ENCODE results near the gene ZNF710. TPM values are rescaled to one million over a fixed set of nuclear protein-coding genes. Genes with fewer than 3 reads are reported as not detected.

Gene ZNF710
- total and polyA plus RNA-seq, 2 experiments from 2014 or later: 15.9 to 18.2 TPM

DNA sequence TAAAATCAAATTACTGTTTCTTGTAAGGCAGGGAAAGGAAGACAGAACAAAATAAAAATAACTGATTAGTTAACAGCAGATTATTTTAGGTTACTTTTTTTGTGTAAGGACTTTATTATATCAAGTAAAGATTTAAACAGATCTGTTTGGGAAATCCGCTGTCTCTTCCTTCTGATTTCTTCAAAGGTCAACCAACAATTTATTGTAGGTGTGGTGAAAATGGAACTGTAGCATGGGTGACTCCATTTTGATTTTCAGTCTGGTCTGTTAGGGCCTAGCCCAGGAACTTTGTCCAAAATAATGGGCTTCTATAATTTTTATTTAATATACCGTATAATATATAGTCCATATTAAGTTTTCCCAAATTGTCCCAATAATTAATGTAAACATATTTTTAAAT is 114.7 kb downstream of the ZNF710 start:
- H3K4me3 ChIP-seq: no peak overlapping the region
- DNase-seq (ENCODE audit: low spot score) (no peak), ATAC-seq (no peak)
- H3K4me1 ChIP-seq (ENCODE audit: insufficient read depth): peaks cover 2% of the 10 kb centered on the region
- H3F3A ChIP-seq (replicated peaks; ENCODE audit: low read depth): no peaks in the 10 kb centered on the region
- H3K27me3 ChIP-seq (ENCODE audit: insufficient read depth): no peaks in the 10 kb centered on the region
- TF ChIP-seq EZH2phosphoT487 (IDR thresholded peaks at IDR 0.05; ENCODE audit: unreplicated experiment) (no peak), STAT1 (IDR thresholded peaks at IDR 0.05; ENCODE audit: unreplicated experiment) (no peak), NANOG (IDR thresholded peaks at IDR 0.05; ENCODE audit: borderline replicate concordance) (no peak), ZNF114 (CRISPR knock-in tag; IDR thresholded peaks at IDR 0.05) (no peak), POLR2AphosphoS5 (IDR thresholded peaks at IDR 0.05; ENCODE audit: low read depth) (no peak), JUNB (IDR thresholded peaks at IDR 0.05; ENCODE audit: unreplicated experiment) (no peak), EZH2 (IDR thresholded peaks at IDR 0.05; ENCODE audit: low read depth, unreplicated experiment) (no peak), ZNF331 (CRISPR knock-in tag; IDR thresholded peaks at IDR 0.05; ENCODE audit: low read depth) (no peak), CREB1 (CRISPR knock-in tag; IDR thresholded peaks at IDR 0.05; ENCODE audit: low read depth) (no peak)
- TF ChIP-seq, protein P1, sequence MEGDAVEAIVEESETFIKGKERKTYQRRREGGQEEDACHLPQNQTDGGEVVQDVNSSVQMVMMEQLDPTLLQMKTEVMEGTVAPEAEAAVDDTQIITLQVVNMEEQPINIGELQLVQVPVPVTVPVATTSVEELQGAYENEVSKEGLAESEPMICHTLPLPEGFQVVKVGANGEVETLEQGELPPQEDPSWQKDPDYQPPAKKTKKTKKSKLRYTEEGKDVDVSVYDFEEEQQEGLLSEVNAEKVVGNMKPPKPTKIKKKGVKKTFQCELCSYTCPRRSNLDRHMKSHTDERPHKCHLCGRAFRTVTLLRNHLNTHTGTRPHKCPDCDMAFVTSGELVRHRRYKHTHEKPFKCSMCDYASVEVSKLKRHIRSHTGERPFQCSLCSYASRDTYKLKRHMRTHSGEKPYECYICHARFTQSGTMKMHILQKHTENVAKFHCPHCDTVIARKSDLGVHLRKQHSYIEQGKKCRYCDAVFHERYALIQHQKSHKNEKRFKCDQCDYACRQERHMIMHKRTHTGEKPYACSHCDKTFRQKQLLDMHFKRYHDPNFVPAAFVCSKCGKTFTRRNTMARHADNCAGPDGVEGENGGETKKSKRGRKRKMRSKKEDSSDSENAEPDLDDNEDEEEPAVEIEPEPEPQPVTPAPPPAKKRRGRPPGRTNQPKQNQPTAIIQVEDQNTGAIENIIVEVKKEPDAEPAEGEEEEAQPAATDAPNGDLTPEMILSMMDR (conservative IDR thresholded peaks at IDR 0.05; ENCODE audit: low read depth in 2 of 2): no peak
- TF ChIP-seq, protein P2, sequence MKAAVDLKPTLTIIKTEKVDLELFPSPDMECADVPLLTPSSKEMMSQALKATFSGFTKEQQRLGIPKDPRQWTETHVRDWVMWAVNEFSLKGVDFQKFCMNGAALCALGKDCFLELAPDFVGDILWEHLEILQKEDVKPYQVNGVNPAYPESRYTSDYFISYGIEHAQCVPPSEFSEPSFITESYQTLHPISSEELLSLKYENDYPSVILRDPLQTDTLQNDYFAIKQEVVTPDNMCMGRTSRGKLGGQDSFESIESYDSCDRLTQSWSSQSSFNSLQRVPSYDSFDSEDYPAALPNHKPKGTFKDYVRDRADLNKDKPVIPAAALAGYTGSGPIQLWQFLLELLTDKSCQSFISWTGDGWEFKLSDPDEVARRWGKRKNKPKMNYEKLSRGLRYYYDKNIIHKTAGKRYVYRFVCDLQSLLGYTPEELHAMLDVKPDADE (IDR thresholded peaks at IDR 0.05): no peak
- TF ChIP-seq, protein P3, sequence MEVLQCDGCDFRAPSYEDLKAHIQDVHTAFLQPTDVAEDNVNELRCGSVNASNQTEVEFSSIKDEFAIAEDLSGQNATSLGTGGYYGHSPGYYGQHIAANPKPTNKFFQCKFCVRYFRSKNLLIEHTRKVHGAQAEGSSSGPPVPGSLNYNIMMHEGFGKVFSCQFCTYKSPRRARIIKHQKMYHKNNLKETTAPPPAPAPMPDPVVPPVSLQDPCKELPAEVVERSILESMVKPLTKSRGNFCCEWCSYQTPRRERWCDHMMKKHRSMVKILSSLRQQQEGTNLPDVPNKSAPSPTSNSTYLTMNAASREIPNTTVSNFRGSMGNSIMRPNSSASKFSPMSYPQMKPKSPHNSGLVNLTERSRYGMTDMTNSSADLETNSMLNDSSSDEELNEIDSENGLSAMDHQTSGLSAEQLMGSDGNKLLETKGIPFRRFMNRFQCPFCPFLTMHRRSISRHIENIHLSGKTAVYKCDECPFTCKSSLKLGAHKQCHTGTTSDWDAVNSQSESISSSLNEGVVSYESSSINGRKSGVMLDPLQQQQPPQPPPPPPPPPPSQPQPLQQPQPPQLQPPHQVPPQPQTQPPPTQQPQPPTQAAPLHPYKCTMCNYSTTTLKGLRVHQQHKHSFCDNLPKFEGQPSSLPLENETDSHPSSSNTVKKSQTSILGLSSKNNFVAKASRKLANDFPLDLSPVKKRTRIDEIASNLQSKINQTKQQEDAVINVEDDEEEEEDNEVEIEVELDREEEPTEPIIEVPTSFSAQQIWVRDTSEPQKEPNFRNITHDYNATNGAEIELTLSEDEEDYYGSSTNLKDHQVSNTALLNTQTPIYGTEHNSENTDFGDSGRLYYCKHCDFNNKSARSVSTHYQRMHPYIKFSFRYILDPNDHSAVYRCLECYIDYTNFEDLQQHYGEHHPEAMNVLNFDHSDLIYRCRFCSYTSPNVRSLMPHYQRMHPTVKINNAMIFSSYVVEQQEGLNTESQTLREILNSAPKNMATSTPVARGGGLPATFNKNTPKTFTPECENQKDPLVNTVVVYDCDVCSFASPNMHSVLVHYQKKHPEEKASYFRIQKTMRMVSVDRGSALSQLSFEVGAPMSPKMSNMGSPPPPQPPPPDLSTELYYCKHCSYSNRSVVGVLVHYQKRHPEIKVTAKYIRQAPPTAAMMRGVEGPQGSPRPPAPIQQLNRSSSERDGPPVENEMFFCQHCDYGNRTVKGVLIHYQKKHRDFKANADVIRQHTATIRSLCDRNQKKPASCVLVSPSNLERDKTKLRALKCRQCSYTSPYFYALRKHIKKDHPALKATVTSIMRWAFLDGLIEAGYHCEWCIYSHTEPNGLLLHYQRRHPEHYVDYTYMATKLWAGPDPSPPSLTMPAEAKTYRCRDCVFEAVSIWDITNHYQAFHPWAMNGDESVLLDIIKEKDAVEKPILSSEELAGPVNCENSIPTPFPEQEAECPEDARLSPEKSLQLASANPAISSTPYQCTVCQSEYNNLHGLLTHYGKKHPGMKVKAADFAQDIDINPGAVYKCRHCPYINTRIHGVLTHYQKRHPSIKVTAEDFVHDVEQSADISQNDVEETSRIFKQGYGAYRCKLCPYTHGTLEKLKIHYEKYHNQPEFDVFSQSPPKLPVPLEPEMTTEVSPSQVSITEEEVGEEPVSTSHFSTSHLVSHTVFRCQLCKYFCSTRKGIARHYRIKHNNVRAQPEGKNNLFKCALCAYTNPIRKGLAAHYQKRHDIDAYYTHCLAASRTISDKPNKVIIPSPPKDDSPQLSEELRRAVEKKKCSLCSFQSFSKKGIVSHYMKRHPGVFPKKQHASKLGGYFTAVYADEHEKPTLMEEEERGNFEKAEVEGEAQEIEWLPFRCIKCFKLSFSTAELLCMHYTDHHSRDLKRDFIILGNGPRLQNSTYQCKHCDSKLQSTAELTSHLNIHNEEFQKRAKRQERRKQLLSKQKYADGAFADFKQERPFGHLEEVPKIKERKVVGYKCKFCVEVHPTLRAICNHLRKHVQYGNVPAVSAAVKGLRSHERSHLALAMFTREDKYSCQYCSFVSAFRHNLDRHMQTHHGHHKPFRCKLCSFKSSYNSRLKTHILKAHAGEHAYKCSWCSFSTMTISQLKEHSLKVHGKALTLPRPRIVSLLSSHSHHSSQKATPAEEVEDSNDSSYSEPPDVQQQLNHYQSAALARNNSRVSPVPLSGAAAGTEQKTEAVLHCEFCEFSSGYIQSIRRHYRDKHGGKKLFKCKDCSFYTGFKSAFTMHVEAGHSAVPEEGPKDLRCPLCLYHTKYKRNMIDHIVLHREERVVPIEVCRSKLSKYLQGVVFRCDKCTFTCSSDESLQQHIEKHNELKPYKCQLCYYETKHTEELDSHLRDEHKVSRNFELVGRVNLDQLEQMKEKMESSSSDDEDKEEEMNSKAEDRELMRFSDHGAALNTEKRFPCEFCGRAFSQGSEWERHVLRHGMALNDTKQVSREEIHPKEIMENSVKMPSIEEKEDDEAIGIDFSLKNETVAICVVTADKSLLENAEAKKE (CRISPR knock-in tag; IDR thresholded peaks at IDR 0.05): no peak
- TF ChIP-seq, protein P4, sequence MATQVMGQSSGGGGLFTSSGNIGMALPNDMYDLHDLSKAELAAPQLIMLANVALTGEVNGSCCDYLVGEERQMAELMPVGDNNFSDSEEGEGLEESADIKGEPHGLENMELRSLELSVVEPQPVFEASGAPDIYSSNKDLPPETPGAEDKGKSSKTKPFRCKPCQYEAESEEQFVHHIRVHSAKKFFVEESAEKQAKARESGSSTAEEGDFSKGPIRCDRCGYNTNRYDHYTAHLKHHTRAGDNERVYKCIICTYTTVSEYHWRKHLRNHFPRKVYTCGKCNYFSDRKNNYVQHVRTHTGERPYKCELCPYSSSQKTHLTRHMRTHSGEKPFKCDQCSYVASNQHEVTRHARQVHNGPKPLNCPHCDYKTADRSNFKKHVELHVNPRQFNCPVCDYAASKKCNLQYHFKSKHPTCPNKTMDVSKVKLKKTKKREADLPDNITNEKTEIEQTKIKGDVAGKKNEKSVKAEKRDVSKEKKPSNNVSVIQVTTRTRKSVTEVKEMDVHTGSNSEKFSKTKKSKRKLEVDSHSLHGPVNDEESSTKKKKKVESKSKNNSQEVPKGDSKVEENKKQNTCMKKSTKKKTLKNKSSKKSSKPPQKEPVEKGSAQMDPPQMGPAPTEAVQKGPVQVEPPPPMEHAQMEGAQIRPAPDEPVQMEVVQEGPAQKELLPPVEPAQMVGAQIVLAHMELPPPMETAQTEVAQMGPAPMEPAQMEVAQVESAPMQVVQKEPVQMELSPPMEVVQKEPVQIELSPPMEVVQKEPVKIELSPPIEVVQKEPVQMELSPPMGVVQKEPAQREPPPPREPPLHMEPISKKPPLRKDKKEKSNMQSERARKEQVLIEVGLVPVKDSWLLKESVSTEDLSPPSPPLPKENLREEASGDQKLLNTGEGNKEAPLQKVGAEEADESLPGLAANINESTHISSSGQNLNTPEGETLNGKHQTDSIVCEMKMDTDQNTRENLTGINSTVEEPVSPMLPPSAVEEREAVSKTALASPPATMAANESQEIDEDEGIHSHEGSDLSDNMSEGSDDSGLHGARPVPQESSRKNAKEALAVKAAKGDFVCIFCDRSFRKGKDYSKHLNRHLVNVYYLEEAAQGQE (IDR thresholded peaks at IDR 0.05; ENCODE audit: unreplicated experiment): no peak
- H3K36me3 Mint-ChIP-seq (ENCODE audit: low read depth): peaks cover 9% of the 10 kb centered on the region; the same call in 1 of the 3 replicates
- peaks cover 15% of the 10 kb centered on the region for H3K9me3 Mint-ChIP-seq
- no peak overlapping the region for H3K27ac Mint-ChIP-seq
- no peak overlapping the region for H3K4me2 ChIP-seq
- no peaks in the 10 kb centered on the region for H3K9me2 ChIP-seq (ENCODE audit: insufficient read depth)
- no peaks in the 10 kb centered on the region for H3K79me2 ChIP-seq (replicated peaks; ENCODE audit: insufficient read depth)
- H4K20me1 ChIP-seq (replicated peaks; ENCODE audit: insufficient read depth): no peaks in the 10 kb centered on the region
- no peaks in the 10 kb centered on the region for H3K36me3 ChIP-seq (ENCODE audit: insufficient read depth)
- no peak overlapping the region for H3K27ac ChIP-seq (ENCODE audit: low read depth)
- no peak overlapping the region for H3K4me3 Mint-ChIP-seq
- peaks cover under 1% of the 10 kb centered on the region; the same call in 2 of the 3 replicates for H3K4me1 Mint-ChIP-seq
- H3K27me3 Mint-ChIP-seq (ENCODE audit: insufficient read depth, low read depth, poor library complexity): no peaks in the 10 kb centered on the region
- no peak overlapping the region for H2AFZ ChIP-seq
